ENCODE measurements around the gene EDN3.

Gene EDN3

GRCh38 chr20:59300333-59301081, at the start of gene EDN3:
EDN3 (plus strand) TSS chr20:59300611; CDS start chr20:59300813, 202 bp downstream.
- no peak within 1 kb of the TSS for H3K27ac ChIP-seq
- no peak for TF ChIP-seq CTCF (conservative IDR thresholded peaks at IDR 0.05)

- no peak for TF ChIP-seq CTCF (conservative IDR thresholded peaks at IDR 0.05)
- H3K27ac ChIP-seq = no peak overlapping the region
Measured at GRCh38 chr20:59253325-59253724, 47.1 kb upstream of the EDN3 start.

GRCh38 chr20:59253779-59254319, 46.6 kb upstream of the EDN3 start:
- H3K27ac ChIP-seq = no peak overlapping the region
- TF ChIP-seq CTCF (conservative IDR thresholded peaks at IDR 0.05) = peak; percentile 41; the same call in 1 of the 2 replicates

GRCh38 chr20:59255256-59255655, 45.2 kb upstream of the EDN3 start:
- H3K27ac ChIP-seq = no peak overlapping the region
- TF ChIP-seq CTCF (conservative IDR thresholded peaks at IDR 0.05) = no peak

GRCh38 chr20:59258221-59258621, 42.2 kb upstream of the EDN3 start:
- no peak for TF ChIP-seq CTCF (conservative IDR thresholded peaks at IDR 0.05)
- no peak overlapping the region for H3K27ac ChIP-seq

GRCh38 chr20:59259946-59260345, 40.5 kb upstream of the EDN3 start:
- H3K27ac ChIP-seq = no peak overlapping the region
- no peak for TF ChIP-seq CTCF (conservative IDR thresholded peaks at IDR 0.05)

GRCh38 chr20:59265298-59265697, 35.1 kb upstream of the EDN3 start:
- TF ChIP-seq CTCF (conservative IDR thresholded peaks at IDR 0.05) = no peak
- H3K27ac ChIP-seq = no peak overlapping the region
